Thymus (tissue), 11 donors: ENCODE results near the gene PLEKHA6. TPM values are rescaled to one million over a fixed set of nuclear protein-coding genes. Genes with fewer than 3 reads are reported as not detected.

ENCODE experiments used
- DNase-seq, 9 donors: peaks; one replicate each; pipeline ENCODE4 v3.0.0-alpha.2; 2013; ENCODE audit warnings: low spot score in 9 of 9, low read depth in 6 of 9, missing footprints in 1 of 9
- H3K27ac ChIP-seq, 2 donors: one replicate each; pipeline ENCODE4 v1.5.1; 2013; ENCODE audit warnings: control low read depth in 1 of 2, low read depth in 1 of 2, low read length in 1 of 2, mild to moderate bottlenecking in 1 of 2, moderate library complexity in 1 of 2
- H3K27me3 ChIP-seq, 2 donors: one replicate each; pipeline ENCODE4 v1.5.1; 2013; ENCODE audit warnings: low read length in 1 of 2; ENCODE audit not compliant: control insufficient read depth in 2 of 2, insufficient read depth in 1 of 2
- H3K36me3 ChIP-seq, 2 donors: one replicate each; pipeline ENCODE4 v1.5.1; 2013; ENCODE audit warnings: low read length in 1 of 2, mild to moderate bottlenecking in 1 of 2, moderate library complexity in 1 of 2; ENCODE audit not compliant: control insufficient read depth in 2 of 2, insufficient read depth in 2 of 2
- H3K4me1 ChIP-seq, 2 donors: one replicate each; pipeline ENCODE4 v1.5.1; 2013; ENCODE audit warnings: low read length in 2 of 2; ENCODE audit not compliant: control insufficient read depth in 2 of 2, insufficient read depth in 2 of 2
- H3K4me3 ChIP-seq, 2 donors: one replicate each; pipeline ENCODE4 v1.5.1; 2013; ENCODE audit warnings: low read length in 2 of 2, control low read depth in 1 of 2, mild to moderate bottlenecking in 1 of 2
- H3K9me3 ChIP-seq, 2 donors: one replicate each; pipeline ENCODE4 v1.5.1; 2013; ENCODE audit warnings: low read length in 1 of 2, mild to moderate bottlenecking in 1 of 2; ENCODE audit not compliant: control insufficient read depth in 2 of 2, insufficient read depth in 1 of 2
- WGBS: extraction: QIAGEN DNeasy Blood & Tissue Kit; methylation state at CpG from one replicate; pipeline ENCODE4 v1.1.7; 2013; 5-methylcytosine and 5-hydroxymethylcytosine counted together
- polyA plus RNA-seq: library from polyadenylated mRNA; stranded (reverse); fragments of 200-250 nt; gene quantifications from one replicate; pipeline ENCODE4 v1.2.3, GENCODE V29; 2013
- total RNA-seq: library from RNA; stranded (reverse); fragments of 120-200 nt; gene quantifications from one replicate; pipeline ENCODE4 v1.2.4, GENCODE V29; 2013
- donor health status: healthy.

Gene PLEKHA6
- total and polyA plus RNA-seq, 2 donors, result 0.47 to 1.4 TPM

DNA sequence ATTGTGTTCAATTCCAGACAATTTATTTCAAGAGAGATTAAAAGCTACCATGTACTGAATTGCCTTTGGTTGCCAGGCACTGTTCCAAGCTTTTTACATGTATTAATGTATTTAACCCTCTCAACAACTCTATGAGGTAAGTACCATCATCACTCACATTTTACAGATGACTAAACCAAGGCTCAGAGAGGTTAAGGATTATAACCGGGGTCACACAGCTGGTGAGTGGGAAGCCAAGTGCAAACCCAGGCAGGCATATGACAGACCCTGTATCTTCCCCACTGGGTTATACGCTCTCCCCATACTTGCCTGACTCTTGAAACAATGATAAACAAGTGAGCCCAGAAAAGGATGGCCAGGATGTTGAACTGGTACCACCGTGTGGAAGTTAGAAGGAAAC lies 16.5 kb downstream of the PLEKHA6 start:
- no peaks in the 10 kb centered on the region for H3K36me3 ChIP-seq
- WGBS, result 95% methylated on average over 3 of the region's 3 CpGs
- H3K4me1 ChIP-seq, result no peaks in the 10 kb centered on the region
- H3K4me3 ChIP-seq, result no peak overlapping the region
- no peaks in the 10 kb centered on the region for H3K27me3 ChIP-seq
- no peak for DNase-seq
- H3K9me3 ChIP-seq, result no peaks in the 10 kb centered on the region
- H3K27ac ChIP-seq, result no peak overlapping the region

DNA sequence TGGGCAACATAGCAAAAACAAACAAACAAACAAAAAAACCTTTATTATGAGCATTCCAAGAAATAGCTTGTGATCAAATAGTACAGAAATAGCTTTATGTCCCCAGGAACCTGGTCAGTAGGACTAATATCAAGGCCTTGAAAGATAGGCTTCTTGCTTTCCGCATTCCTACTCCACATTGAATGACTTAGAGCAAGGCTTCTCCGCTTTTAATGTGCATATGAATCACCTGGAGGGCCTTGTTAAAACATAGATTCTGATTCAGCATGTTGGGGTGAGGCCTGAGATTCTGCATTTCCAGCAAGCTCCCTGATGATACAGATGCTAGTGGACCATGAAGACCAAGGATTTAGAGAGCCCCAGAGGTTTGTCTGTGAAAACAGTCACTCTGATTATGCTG lies 17.4 kb downstream of the PLEKHA6 start:
- WGBS, result 99% methylated on average over 2 of the region's 2 CpGs

DNA sequence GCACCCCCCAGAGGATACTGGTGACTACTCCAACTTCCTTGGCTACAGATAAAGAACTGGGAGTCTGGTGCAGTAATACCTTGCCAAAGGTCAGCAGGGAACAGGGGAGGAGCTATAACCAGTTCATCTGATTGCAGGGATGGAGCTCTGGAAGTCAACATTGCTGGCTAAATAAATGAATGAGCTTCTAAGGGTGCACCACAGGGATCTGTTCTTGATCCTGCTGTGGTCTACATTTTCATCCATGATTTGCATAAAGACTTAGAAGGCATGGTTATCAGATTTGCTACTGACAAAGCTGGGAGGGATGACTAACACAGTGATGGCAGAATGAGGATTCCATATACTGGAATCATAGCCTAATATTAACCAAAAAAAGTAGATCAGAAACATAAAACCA lies 18.3 kb downstream of the PLEKHA6 start:
- no peak for DNase-seq
- Histone ChIP-seq H3K36me3 (no peaks in the 10 kb centered on the region), H3K9me3 (no peaks in the 10 kb centered on the region), H3K4me1 (no peaks in the 10 kb centered on the region), H3K27ac (no peak overlapping the region), H3K4me3 (no peak overlapping the region), H3K27me3 (no peaks in the 10 kb centered on the region)

More for the DNA sequence above, 17.4 kb downstream of the PLEKHA6 start:
- H3K4me3 ChIP-seq, result no peak overlapping the region
- no peaks in the 10 kb centered on the region for H3K9me3 ChIP-seq
- no peak for DNase-seq
- H3K27me3 ChIP-seq, result no peaks in the 10 kb centered on the region
- no peaks in the 10 kb centered on the region for H3K4me1 ChIP-seq
- H3K27ac ChIP-seq, result no peak overlapping the region
- no peaks in the 10 kb centered on the region for H3K36me3 ChIP-seq

DNA sequence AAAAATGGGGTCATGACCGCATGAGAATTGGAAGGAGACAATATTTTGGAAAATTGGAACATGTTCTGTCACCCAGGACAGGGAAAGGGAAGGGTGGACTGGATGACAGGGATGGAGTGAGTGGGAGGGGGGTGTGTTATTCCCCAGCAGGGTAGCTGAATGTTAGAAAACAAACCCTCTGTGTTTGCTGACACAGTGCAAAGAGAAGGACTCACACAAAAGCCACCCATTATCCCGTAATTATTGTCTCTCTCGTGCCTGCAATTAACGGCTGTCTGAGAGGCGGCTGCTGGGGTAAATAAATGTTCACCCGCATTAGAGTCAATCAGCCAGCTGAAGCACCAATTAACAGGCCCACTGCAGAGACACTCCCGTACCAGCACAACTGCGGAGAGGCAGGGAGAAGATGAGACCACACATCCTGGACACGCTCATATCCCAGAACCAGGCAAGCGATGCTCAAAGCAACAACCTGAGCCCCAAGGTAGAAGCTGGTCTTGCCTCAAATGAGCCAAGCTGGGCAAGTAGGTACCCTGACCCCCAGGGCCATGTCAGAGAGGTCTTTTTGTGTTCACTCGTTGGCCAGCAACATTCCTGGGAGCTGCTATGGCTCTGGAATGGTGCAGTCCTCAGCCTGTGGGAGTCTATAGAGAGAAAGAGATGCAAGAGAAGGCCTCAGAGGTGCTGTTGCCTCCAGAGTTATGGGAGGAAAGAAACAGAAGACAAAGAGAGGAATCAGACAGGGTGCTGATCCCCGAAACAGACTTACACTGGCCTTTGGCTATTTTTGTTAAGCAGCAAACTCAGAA lies 19.4 kb downstream of the PLEKHA6 start:
- WGBS, result 91% methylated on average over 12 of the region's 12 CpGs
- no peak for DNase-seq

DNA sequence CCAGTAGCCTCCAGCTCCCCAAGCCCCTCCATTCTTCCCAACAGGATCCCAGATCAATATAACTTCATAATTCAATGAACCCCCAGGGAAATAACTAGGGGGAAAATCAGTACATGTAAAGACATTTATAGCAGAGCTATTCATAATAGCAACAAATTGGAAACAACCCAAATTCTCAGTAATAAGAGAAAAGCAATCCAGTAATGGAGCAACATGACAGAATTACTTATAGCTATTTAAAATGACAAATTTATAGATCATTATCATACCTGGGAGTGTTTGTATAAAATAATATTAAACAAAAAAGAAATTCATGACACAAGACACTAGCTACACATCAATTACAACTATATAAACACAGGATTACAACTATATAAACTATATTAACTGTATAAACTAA lies 20.2 kb downstream of the PLEKHA6 start:
- no peaks in the 10 kb centered on the region for H3K27me3 ChIP-seq
- no peaks in the 10 kb centered on the region for H3K4me1 ChIP-seq
- no peak overlapping the region for H3K27ac ChIP-seq
- H3K36me3 ChIP-seq, result no peaks in the 10 kb centered on the region
- no peak for DNase-seq
- H3K9me3 ChIP-seq, result no peaks in the 10 kb centered on the region
- H3K4me3 ChIP-seq, result no peak overlapping the region

More for the DNA sequence above, 19.4 kb downstream of the PLEKHA6 start:
- H3K4me1 ChIP-seq, result no peaks in the 10 kb centered on the region
- H3K36me3 ChIP-seq, result no peaks in the 10 kb centered on the region
- H3K27me3 ChIP-seq, result no peaks in the 10 kb centered on the region
- no peaks in the 10 kb centered on the region for H3K9me3 ChIP-seq
- no peak overlapping the region for H3K4me3 ChIP-seq
- H3K27ac ChIP-seq, result no peak overlapping the region

DNA sequence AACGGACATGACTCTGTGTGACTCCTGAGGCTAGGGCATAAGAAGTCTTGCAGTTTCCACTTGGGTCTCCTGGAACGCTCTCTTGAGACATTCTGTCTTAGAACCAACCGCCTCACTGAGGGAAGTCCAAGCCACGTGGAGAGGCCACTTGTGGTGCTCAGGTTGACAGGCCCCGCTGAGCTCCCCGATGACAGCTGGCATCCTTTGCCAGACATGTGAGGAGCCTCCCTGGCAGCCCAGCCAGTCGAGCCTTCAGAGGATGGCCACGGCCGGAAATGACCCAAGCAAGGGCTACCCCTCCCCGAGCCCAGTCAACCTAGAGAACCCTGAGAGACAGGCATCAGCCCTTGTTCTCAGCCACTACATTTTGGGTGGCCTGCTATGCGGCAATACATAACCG lies 20.7 kb downstream of the PLEKHA6 start:
- Histone ChIP-seq H3K27me3 (no peaks in the 10 kb centered on the region), H3K36me3 (no peaks in the 10 kb centered on the region), H3K4me3 (no peak overlapping the region), H3K27ac (no peak overlapping the region), H3K9me3 (no peaks in the 10 kb centered on the region), H3K4me1 (no peaks in the 10 kb centered on the region)
- 96% methylated on average over 12 of the region's 12 CpGs for WGBS
- DNase-seq, result no peak

DNA sequence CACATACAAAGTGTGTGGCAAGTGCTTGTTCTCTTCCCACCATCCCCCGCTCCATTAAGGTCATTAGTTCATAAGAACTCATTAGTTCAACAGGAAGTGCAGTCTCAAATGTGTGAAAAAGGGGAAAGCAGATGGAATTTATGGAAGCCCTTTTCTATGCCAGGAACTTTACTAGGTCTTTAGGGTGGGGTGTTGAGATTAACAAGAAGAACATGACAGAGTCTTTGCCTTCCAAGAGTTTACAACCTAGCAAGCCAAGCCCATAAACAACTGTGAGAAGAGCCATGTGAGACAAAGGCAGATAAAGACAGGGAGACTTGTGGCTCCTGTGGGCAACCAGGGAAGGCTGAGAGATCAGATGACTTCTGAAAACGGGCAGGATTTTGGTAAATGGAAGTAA lies 21.4 kb downstream of the PLEKHA6 start:
- 82% methylated on average over 2 of the region's 2 CpGs for WGBS
- no peak for DNase-seq

DNA sequence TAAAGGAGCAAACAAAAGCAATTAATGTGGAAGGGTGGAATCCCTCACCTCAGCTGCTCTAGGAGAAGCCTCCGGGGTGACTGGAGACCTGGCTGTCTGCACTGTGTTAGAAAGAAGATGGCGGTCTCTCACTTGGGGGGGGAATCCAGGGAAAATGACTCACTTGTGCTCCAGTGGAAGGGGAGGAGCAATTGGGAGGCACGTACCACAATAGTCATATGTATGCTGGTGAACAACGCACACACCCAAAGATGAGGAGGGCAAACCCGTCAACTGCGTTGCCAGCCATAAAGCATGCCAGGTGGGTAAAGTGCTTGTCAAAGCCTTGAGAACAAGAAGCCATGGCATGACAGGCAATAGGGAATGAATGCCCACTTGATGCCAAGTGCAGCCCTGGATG lies 22.1 kb downstream of the PLEKHA6 start:
- Histone ChIP-seq H3K27ac (no peak overlapping the region), H3K36me3 (no peaks in the 10 kb centered on the region), H3K4me1 (peaks cover 0 to 2% of the 10 kb centered on the region in 2 donors), H3K9me3 (no peaks in the 10 kb centered on the region), H3K4me3 (no peak overlapping the region), H3K27me3 (no peaks in the 10 kb centered on the region)
- whole genome bisulfite sequencing, result 91% methylated on average over 6 of the region's 6 CpGs
- DNase-seq, result no peak

More for the DNA sequence above, 21.4 kb downstream of the PLEKHA6 start:
- Histone ChIP-seq H3K4me1 (no peaks in the 10 kb centered on the region), H3K27me3 (no peaks in the 10 kb centered on the region), H3K27ac (no peak overlapping the region), H3K4me3 (no peak overlapping the region), H3K9me3 (no peaks in the 10 kb centered on the region), H3K36me3 (no peaks in the 10 kb centered on the region)

DNA sequence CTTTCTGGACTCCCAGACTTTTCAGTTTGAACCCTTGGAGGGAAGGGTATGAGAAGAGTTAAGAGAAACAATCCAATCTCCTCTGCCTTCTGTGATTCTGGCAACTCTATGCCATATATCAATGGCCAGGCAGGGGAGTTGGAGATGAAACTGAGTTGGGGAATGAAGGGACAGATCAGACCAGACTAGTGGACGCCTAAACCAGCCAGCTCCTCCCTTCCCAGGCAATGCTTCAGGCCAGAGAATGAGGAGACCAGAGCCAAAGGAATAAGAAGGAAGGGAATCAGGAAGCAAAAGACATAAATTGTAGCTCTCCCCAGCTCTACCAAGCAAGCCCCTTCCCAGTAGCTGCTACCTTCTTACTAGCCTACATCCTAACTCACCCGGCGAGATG lies 22.7 kb downstream of the PLEKHA6 start:
- 96% methylated on average over 3 of the region's 3 CpGs for WGBS
- no peaks in the 10 kb centered on the region for H3K9me3 ChIP-seq
- H3K27ac ChIP-seq, result no peak overlapping the region
- H3K4me3 ChIP-seq, result no peak overlapping the region
- DNase-seq, result no peak
- peaks cover 0 to 3% of the 10 kb centered on the region in 2 donors for H3K4me1 ChIP-seq
- H3K27me3 ChIP-seq, result no peaks in the 10 kb centered on the region
- H3K36me3 ChIP-seq, result no peaks in the 10 kb centered on the region
